ENCODE data around the gene NSG2.

Gene NSG2

GRCh38 chr5:174111287-174111973 lies 65.9 kb downstream of the NSG2 start:
- no peak for DNase-seq
- intact Hi-C loops (cut with DNase I; ENCODE audit: low total_unique reads), result no loop called here
- Histone ChIP-seq H3K9me3 (no peaks in the 10 kb centered on the region), H3K27me3 (peaks cover 0 to under 1% of the 10 kb centered on the region in 2 donors), H3K4me3 (no peak overlapping the region), H3K27ac (no peak overlapping the region), H3K4me1 (no peaks in the 10 kb centered on the region), H3K36me3 (no peaks in the 10 kb centered on the region)
- TF ChIP-seq CTCF (IDR thresholded peaks at IDR 0.05), result no peak

- Histone ChIP-seq H3K27me3 (peaks cover 0 to 6% of the 10 kb centered on the region in 2 donors), H3K27ac (no peak overlapping the region), H3K4me3 (no peak overlapping the region), H3K4me1 (no peaks in the 10 kb centered on the region), H3K9me3 (no peaks in the 10 kb centered on the region), H3K36me3 (no peaks in the 10 kb centered on the region)
- TF ChIP-seq CTCF (IDR thresholded peaks at IDR 0.05), result no peak
- intact Hi-C loops (cut with DNase I; ENCODE audit: low total_unique reads), result no loop called here
- DNase-seq, result no peak
Observed at GRCh38 chr5:174115226-174115625, 69.7 kb downstream of the NSG2 start.

GRCh38 chr5:174118823-174119467 lies 73.4 kb downstream of the NSG2 start:
- no peak for DNase-seq
- Histone ChIP-seq H3K27ac (no peak overlapping the region), H3K4me3 (no peak overlapping the region), H3K9me3 (no peaks in the 10 kb centered on the region), H3K36me3 (no peaks in the 10 kb centered on the region), H3K27me3 (peaks cover 0 to 6% of the 10 kb centered on the region in 2 donors), H3K4me1 (no peaks in the 10 kb centered on the region)
- no peak for TF ChIP-seq CTCF (IDR thresholded peaks at IDR 0.05)
- intact Hi-C loops (cut with DNase I; ENCODE audit: low total_unique reads), result no loop called here

- Histone ChIP-seq H3K27ac (no peak overlapping the region), H3K4me3 (no peak overlapping the region), H3K4me1 (no peaks in the 10 kb centered on the region), H3K36me3 (no peaks in the 10 kb centered on the region), H3K27me3 (peaks cover 0 to 6% of the 10 kb centered on the region in 2 donors), H3K9me3 (no peaks in the 10 kb centered on the region)
- intact Hi-C loops (cut with DNase I; ENCODE audit: low total_unique reads), result no loop called here
- DNase-seq, result no peak
- TF ChIP-seq CTCF (IDR thresholded peaks at IDR 0.05), result no peak
Observed at GRCh38 chr5:174119468-174119881, 74.0 kb downstream of the NSG2 start.

GRCh38 chr5:174120401-174121005 lies 75.0 kb downstream of the NSG2 start:
- H3K27ac ChIP-seq, result no peak overlapping the region
- peaks cover 0 to 6% of the 10 kb centered on the region in 2 donors for H3K27me3 ChIP-seq
- no peak for TF ChIP-seq CTCF (IDR thresholded peaks at IDR 0.05)
- H3K36me3 ChIP-seq, result no peaks in the 10 kb centered on the region
- H3K4me1 ChIP-seq, result no peaks in the 10 kb centered on the region
- no peak overlapping the region for H3K4me3 ChIP-seq
- DNase-seq, result no peak
- peaks cover 0 to 6% (median 0%) of the 10 kb centered on the region in 3 donors for H3K9me3 ChIP-seq
- intact Hi-C loops (cut with DNase I; ENCODE audit: low total_unique reads), result no loop called here
